Uterus (tissue), 4 donors: Measurements from ENCODE around the gene MYO1F. TPM values are rescaled to one million over a fixed set of nuclear protein-coding genes. Genes with fewer than 3 reads are reported as not detected.
"Not testable (repeated sequence)": the region's sequence is repeated elsewhere in the genome, so short reads cannot be mapped to it uniquely, and the experiment has no call there.

Experiments
- DNase-seq, 2 donors: peaks; one replicate each; pipeline ENCODE4 v3.0.0-alpha.2; 2019 to 2020
- H3K27ac ChIP-seq, 2 donors: fragments of 200-600 bp; sonication (generic); 1 replicate in 1 of 2; 2 replicates in 1 of 2; pipeline ENCODE4 v1.5.1; 2016 to 2018
- H3K27me3 ChIP-seq, 2 donors: fragments of 200-600 bp; sonication (generic); one replicate each; pipeline ENCODE4 v1.5.1; 2018 to 2019; ENCODE audit warnings: control low read depth in 1 of 2
- H3K36me3 ChIP-seq, 2 donors: fragments of 200-600 bp; sonication (generic); one replicate each; pipeline ENCODE4 v1.5.1; 2019; ENCODE audit warnings: control low read depth in 1 of 2
- H3K4me1 ChIP-seq, 2 donors: fragments of 200-600 bp; sonication (generic); one replicate each; pipeline ENCODE4 v1.5.1; 2018 to 2019; ENCODE audit warnings: control low read depth in 1 of 2
- H3K4me3 ChIP-seq, 2 donors: fragments of 200-600 bp; sonication (generic); 1 replicate in 1 of 2; 2 replicates in 1 of 2; pipeline ENCODE4 v1.5.1; 2018 to 2019; ENCODE audit warnings: mild to moderate bottlenecking in 1 of 2
- H3K9me3 ChIP-seq, 2 donors: fragments of 200-600 bp; sonication (generic); one replicate each; pipeline ENCODE4 v1.5.1; 2019; ENCODE audit warnings: control low read depth in 1 of 2
- CTCF ChIP-seq, 4 experiments: fragments of 200-600 bp in 2 of 4; fragments of 450-650 bp in 2 of 4; sonication (generic) in 2 of 4; IDR thresholded peaks; one replicate each; pipeline ENCODE4 v1.5.1; 2016 to 2019; ENCODE audit warnings: antibody characterized with exemption in 4 of 4, mild to moderate bottlenecking in 2 of 4, moderate library complexity in 1 of 4
- POLR2A ChIP-seq, 2 donors: fragments of 450-650 bp; IDR thresholded peaks; one replicate each; pipeline ENCODE4 v1.6.1; 2016; ENCODE audit warnings: antibody characterized with exemption in 2 of 2, mild to moderate bottlenecking in 1 of 2, moderate library complexity in 1 of 2
- intact Hi-C: fragments of 100-400 bp; cut with DNase I; formaldehyde crosslinking; loops from one replicate; pipeline ENCODE4 v1.15.1; 2023; ENCODE audit warnings: low total_unique reads
- total RNA-seq, 4 donors: library from RNA; depleted of rRNA in 3 of 4; stranded (reverse); fragments of >200 nt in 3 of 4; gene quantifications; one replicate each; pipeline versions ENCODE4 v1.1.0 to v1.2.4, GENCODE V29; 2014 to 2023
- donor health status: DM: yes; HTN: yes; CAD: no.

Gene MYO1F
- total RNA-seq, 4 donors from 2014 or later, result 4.1 to 45.9 (median 7.5) TPM

GRCh38 chr19:8573316-8573715, 3.9 kb downstream of the MYO1F start:
- intact Hi-C loops, result no loop called here
- Histone ChIP-seq H3K9me3 (no peaks in the 10 kb centered on the region), H3K4me1 (no peaks in the 10 kb centered on the region), H3K27me3 (no peaks in the 10 kb centered on the region), H3K36me3 (no peaks in the 10 kb centered on the region), H3K27ac (no peak overlapping the region), H3K4me3 (no peak overlapping the region)
- no peak for DNase-seq
- TF ChIP-seq POLR2A (IDR thresholded peaks at IDR 0.05) (no peak), CTCF (IDR thresholded peaks at IDR 0.05) (no peak)

GRCh38 chr19:8571006-8571411, 6.2 kb downstream of the MYO1F start:
- H3K27ac ChIP-seq, result no peak overlapping the region
- H3K4me1 ChIP-seq, result no peaks in the 10 kb centered on the region
- no peaks in the 10 kb centered on the region for H3K36me3 ChIP-seq
- no peak overlapping the region for H3K4me3 ChIP-seq
- no peaks in the 10 kb centered on the region for H3K9me3 ChIP-seq
- H3K27me3 ChIP-seq, result no peaks in the 10 kb centered on the region
- no peak for DNase-seq
- intact Hi-C loops, result no loop called here
- TF ChIP-seq POLR2A (IDR thresholded peaks at IDR 0.05), result no peak
- TF ChIP-seq CTCF (IDR thresholded peaks at IDR 0.05), result no peak

- intact Hi-C loops, result no loop called here
- no peak overlapping the region for H3K27ac ChIP-seq
- H3K9me3 ChIP-seq, result no peaks in the 10 kb centered on the region
- H3K36me3 ChIP-seq, result no peaks in the 10 kb centered on the region
- no peak for TF ChIP-seq CTCF (IDR thresholded peaks at IDR 0.05)
- TF ChIP-seq POLR2A (IDR thresholded peaks at IDR 0.05), result no peak
- no peaks in the 10 kb centered on the region for H3K4me1 ChIP-seq
- no peak for DNase-seq
- H3K27me3 ChIP-seq, result no peaks in the 10 kb centered on the region
- no peak overlapping the region for H3K4me3 ChIP-seq
Observed at GRCh38 chr19:8569066-8569771, 8.0 kb downstream of the MYO1F start.

- H3K9me3 ChIP-seq, result no peaks in the 10 kb centered on the region
- H3K4me1 ChIP-seq, result no peaks in the 10 kb centered on the region
- no peak overlapping the region for H3K27ac ChIP-seq
- no peak for TF ChIP-seq CTCF (IDR thresholded peaks at IDR 0.05)
- no peak for TF ChIP-seq POLR2A (IDR thresholded peaks at IDR 0.05)
- H3K36me3 ChIP-seq, result no peaks in the 10 kb centered on the region
- H3K4me3 ChIP-seq, result no peak overlapping the region
- intact Hi-C loops, result no loop called here
- DNase-seq, result no peak
- no peaks in the 10 kb centered on the region for H3K27me3 ChIP-seq
Observed at GRCh38 chr19:8567522-8568172, 9.6 kb downstream of the MYO1F start.

GRCh38 chr19:8566855-8567254, 10.4 kb downstream of the MYO1F start:
- intact Hi-C loops, result no loop called here
- Histone ChIP-seq H3K36me3 (no peaks in the 10 kb centered on the region), H3K27ac (no peak overlapping the region), H3K4me3 (no peak overlapping the region), H3K27me3 (no peaks in the 10 kb centered on the region), H3K9me3 (no peaks in the 10 kb centered on the region), H3K4me1 (no peaks in the 10 kb centered on the region)
- no peak for TF ChIP-seq POLR2A (IDR thresholded peaks at IDR 0.05)
- TF ChIP-seq CTCF (IDR thresholded peaks at IDR 0.05), result no peak
- DNase-seq, result no peak

- DNase-seq, H3K4me3 ChIP-seq, H3K27me3 ChIP-seq, H3K4me1 ChIP-seq, H3K27ac ChIP-seq, H3K9me3 ChIP-seq, intact Hi-C loops, H3K36me3 ChIP-seq: not testable (repeated sequence)
Observed at GRCh38 chr19:8564866-8565265, 12.4 kb downstream of the MYO1F start.
